ENCODE measurements around the gene SLC2A13.

The SLC2A13 gene

DNA sequence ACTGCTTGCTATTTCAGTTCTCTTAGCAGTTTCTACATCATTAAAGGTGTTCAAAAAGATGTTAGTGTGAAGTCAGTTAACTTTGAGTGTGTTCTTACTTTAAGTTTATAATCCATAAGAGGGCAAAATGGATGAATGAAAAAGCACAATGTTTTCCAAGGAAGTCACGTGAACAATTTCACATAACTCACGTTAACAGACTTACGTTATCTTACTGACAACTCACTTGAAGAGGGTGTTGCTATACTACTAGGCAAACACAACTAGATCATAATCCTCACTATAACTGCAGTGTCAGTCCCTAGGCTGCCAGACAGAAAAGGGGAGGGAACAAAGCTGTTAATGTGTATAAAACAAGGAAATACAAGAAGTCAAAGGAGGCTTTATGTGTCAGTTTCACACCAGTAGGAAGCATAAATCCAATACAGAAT is 6.4 kb downstream of the SLC2A13 start (continued):
- TF ChIP-seq, protein P1, sequence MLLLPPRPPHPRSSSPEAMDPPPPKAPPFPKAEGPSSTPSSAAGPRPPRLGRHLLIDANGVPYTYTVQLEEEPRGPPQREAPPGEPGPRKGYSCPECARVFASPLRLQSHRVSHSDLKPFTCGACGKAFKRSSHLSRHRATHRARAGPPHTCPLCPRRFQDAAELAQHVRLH (tag by site-specific recombination; IDR thresholded peaks at IDR 0.05) = no peak
- TF ChIP-seq BCL11B (tag by site-specific recombination; IDR thresholded peaks at IDR 0.05; ENCODE audit: low read depth) (no peak), ZNF292 (tag by site-specific recombination; IDR thresholded peaks at IDR 0.05; ENCODE audit: borderline replicate concordance, low read depth) (no peak), GFI1B (tag by site-specific recombination; IDR thresholded peaks at IDR 0.05) (no peak), ZNF654 (tag by site-specific recombination; IDR thresholded peaks at IDR 0.05; ENCODE audit: low read depth) (no peak), ZNF23 (tag by site-specific recombination; IDR thresholded peaks at IDR 0.05; ENCODE audit: borderline replicate concordance) (no peak), SP7 (tag by site-specific recombination; IDR thresholded peaks at IDR 0.05) (peak; percentile 24; the same call in 1 of the 2 replicates), ZNF473 (tag by site-specific recombination; IDR thresholded peaks at IDR 0.05) (no peak), ZNF596 (tag by site-specific recombination; IDR thresholded peaks at IDR 0.05) (no peak), ZNF366 (tag by site-specific recombination; conservative IDR thresholded peaks at IDR 0.05) (no peak), KLF8 (tag by site-specific recombination; IDR thresholded peaks at IDR 0.05) (no peak), ZBTB20 (tag by site-specific recombination; IDR thresholded peaks at IDR 0.05) (no peak), ZNF335 (tag by site-specific recombination; conservative IDR thresholded peaks at IDR 0.05) (no peak), ZNF792 (tag by site-specific recombination; IDR thresholded peaks at IDR 0.05) (no peak), KLF10 (tag by site-specific recombination; IDR thresholded peaks at IDR 0.05) (no peak; the same call in 1 of the 2 replicates), TRIM28 (IDR thresholded peaks at IDR 0.05; ENCODE audit: borderline replicate concordance, low read length) (no peak; the same call in 1 of the 2 replicates), ZNF544 (tag by site-specific recombination; IDR thresholded peaks at IDR 0.05) (no peak), ZNF114 (tag by site-specific recombination; IDR thresholded peaks at IDR 0.05) (no peak), ZFHX2 (tag by site-specific recombination; conservative IDR thresholded peaks at IDR 0.05) (no peak), HOXD13 (CRISPR knock-in tag; IDR thresholded peaks at IDR 0.05; ENCODE audit: borderline replicate concordance) (no peak)
- TF ChIP-seq, protein P2, sequence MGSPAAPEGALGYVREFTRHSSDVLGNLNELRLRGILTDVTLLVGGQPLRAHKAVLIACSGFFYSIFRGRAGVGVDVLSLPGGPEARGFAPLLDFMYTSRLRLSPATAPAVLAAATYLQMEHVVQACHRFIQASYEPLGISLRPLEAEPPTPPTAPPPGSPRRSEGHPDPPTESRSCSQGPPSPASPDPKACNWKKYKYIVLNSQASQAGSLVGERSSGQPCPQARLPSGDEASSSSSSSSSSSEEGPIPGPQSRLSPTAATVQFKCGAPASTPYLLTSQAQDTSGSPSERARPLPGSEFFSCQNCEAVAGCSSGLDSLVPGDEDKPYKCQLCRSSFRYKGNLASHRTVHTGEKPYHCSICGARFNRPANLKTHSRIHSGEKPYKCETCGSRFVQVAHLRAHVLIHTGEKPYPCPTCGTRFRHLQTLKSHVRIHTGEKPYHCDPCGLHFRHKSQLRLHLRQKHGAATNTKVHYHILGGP (tag by site-specific recombination; IDR thresholded peaks at IDR 0.05) = no peak
- TF ChIP-seq, protein P3, sequence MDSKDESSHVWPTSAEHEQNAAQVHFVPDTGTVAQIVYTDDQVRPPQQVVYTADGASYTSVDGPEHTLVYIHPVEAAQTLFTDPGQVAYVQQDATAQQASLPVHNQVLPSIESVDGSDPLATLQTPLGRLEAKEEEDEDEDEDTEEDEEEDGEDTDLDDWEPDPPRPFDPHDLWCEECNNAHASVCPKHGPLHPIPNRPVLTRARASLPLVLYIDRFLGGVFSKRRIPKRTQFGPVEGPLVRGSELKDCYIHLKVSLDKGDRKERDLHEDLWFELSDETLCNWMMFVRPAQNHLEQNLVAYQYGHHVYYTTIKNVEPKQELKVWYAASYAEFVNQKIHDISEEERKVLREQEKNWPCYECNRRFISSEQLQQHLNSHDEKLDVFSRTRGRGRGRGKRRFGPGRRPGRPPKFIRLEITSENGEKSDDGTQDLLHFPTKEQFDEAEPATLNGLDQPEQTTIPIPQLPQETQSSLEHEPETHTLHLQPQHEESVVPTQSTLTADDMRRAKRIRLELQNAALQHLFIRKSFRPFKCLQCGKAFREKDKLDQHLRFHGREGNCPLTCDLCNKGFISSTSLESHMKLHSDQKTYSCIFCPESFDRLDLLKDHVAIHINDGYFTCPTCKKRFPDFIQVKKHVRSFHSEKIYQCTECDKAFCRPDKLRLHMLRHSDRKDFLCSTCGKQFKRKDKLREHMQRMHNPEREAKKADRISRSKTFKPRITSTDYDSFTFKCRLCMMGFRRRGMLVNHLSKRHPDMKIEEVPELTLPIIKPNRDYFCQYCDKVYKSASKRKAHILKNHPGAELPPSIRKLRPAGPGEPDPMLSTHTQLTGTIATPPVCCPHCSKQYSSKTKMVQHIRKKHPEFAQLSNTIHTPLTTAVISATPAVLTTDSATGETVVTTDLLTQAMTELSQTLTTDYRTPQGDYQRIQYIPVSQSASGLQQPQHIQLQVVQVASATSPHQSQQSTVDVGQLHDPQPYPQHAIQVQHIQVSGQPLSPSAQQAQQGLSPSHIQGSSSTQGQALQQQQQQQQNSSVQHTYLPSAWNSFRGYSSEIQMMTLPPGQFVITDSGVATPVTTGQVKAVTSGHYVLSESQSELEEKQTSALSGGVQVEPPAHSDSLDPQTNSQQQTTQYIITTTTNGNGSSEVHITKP (tag by site-specific recombination; IDR thresholded peaks at IDR 0.05) = peak; percentile 46; the same call in 1 of the 2 replicates
- TF ChIP-seq, protein P4, sequence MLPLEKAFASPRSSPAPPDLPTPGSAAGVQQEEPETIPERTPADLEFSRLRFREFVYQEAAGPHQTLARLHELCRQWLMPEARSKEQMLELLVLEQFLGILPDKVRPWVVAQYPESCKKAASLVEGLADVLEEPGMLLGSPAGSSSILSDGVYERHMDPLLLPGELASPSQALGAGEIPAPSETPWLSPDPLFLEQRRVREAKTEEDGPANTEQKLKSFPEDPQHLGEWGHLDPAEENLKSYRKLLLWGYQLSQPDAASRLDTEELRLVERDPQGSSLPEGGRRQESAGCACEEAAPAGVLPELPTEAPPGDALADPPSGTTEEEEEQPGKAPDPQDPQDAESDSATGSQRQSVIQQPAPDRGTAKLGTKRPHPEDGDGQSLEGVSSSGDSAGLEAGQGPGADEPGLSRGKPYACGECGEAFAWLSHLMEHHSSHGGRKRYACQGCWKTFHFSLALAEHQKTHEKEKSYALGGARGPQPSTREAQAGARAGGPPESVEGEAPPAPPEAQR (tag by site-specific recombination; IDR thresholded peaks at IDR 0.05) = no peak
- TF ChIP-seq, protein P5, sequence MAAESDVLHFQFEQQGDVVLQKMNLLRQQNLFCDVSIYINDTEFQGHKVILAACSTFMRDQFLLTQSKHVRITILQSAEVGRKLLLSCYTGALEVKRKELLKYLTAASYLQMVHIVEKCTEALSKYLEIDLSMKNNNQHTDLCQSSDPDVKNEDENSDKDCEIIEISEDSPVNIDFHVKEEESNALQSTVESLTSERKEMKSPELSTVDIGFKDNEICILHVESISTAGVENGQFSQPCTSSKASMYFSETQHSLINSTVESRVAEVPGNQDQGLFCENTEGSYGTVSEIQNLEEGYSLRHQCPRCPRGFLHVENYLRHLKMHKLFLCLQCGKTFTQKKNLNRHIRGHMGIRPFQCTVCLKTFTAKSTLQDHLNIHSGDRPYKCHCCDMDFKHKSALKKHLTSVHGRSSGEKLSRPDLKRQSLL (tag by site-specific recombination; IDR thresholded peaks at IDR 0.05) = no peak
- TF ChIP-seq, protein P6, sequence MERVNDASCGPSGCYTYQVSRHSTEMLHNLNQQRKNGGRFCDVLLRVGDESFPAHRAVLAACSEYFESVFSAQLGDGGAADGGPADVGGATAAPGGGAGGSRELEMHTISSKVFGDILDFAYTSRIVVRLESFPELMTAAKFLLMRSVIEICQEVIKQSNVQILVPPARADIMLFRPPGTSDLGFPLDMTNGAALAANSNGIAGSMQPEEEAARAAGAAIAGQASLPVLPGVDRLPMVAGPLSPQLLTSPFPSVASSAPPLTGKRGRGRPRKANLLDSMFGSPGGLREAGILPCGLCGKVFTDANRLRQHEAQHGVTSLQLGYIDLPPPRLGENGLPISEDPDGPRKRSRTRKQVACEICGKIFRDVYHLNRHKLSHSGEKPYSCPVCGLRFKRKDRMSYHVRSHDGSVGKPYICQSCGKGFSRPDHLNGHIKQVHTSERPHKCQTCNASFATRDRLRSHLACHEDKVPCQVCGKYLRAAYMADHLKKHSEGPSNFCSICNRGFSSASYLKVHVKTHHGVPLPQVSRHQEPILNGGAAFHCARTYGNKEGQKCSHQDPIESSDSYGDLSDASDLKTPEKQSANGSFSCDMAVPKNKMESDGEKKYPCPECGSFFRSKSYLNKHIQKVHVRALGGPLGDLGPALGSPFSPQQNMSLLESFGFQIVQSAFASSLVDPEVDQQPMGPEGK (tag by site-specific recombination; IDR thresholded peaks at IDR 0.05) = no peak
- TF ChIP-seq, protein P7, sequence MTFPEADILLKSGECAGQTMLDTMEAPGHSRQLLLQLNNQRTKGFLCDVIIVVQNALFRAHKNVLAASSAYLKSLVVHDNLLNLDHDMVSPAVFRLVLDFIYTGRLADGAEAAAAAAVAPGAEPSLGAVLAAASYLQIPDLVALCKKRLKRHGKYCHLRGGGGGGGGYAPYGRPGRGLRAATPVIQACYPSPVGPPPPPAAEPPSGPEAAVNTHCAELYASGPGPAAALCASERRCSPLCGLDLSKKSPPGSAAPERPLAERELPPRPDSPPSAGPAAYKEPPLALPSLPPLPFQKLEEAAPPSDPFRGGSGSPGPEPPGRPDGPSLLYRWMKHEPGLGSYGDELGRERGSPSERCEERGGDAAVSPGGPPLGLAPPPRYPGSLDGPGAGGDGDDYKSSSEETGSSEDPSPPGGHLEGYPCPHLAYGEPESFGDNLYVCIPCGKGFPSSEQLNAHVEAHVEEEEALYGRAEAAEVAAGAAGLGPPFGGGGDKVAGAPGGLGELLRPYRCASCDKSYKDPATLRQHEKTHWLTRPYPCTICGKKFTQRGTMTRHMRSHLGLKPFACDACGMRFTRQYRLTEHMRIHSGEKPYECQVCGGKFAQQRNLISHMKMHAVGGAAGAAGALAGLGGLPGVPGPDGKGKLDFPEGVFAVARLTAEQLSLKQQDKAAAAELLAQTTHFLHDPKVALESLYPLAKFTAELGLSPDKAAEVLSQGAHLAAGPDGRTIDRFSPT (tag by site-specific recombination; IDR thresholded peaks at IDR 0.05) = no peak
- TF ChIP-seq, protein P8, sequence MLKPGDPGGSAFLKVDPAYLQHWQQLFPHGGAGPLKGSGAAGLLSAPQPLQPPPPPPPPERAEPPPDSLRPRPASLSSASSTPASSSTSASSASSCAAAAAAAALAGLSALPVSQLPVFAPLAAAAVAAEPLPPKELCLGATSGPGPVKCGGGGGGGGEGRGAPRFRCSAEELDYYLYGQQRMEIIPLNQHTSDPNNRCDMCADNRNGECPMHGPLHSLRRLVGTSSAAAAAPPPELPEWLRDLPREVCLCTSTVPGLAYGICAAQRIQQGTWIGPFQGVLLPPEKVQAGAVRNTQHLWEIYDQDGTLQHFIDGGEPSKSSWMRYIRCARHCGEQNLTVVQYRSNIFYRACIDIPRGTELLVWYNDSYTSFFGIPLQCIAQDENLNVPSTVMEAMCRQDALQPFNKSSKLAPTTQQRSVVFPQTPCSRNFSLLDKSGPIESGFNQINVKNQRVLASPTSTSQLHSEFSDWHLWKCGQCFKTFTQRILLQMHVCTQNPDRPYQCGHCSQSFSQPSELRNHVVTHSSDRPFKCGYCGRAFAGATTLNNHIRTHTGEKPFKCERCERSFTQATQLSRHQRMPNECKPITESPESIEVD (tag by site-specific recombination; IDR thresholded peaks at IDR 0.05) = peak; percentile 73

Data from HEK293 (cell line).